Mesenchymal stem cell (in vitro differentiated cells and primary cell): Measurements from ENCODE around the gene EPB41L2.

Experiments used
- DNase-seq: peaks from one replicate; pipeline ENCODE4 v3.0.0-alpha.2; 2013
- H2AFZ ChIP-seq: one replicate; pipeline ENCODE4 v1.6.1; 2013; ENCODE audit warnings: low read depth, mild to moderate bottlenecking, control low read depth, inconsistent platforms, low read length, moderate library complexity
- H2AK5ac ChIP-seq: 2 replicates; pipeline ENCODE4 v1.6.1; 2013; ENCODE audit warnings: low read length, moderate library complexity, mild to moderate bottlenecking, inconsistent platforms; ENCODE audit not compliant: severe bottlenecking
- H2BK120ac ChIP-seq: one replicate; pipeline ENCODE4 v1.6.1; 2013; ENCODE audit warnings: low read depth, mild to moderate bottlenecking, inconsistent platforms, low read length, moderate library complexity
- H2BK12ac ChIP-seq, 2 experiments: one replicate each; pipeline ENCODE4 v1.6.1; 2013; ENCODE audit warnings: inconsistent platforms in 2 of 2, low read length in 2 of 2, mild to moderate bottlenecking in 2 of 2, moderate library complexity in 2 of 2, control low read depth in 1 of 2
- H2BK15ac ChIP-seq: one replicate; pipeline ENCODE4 v1.6.1; 2013; ENCODE audit warnings: mild to moderate bottlenecking, low read depth, inconsistent platforms; ENCODE audit not compliant: poor library complexity, severe bottlenecking
- H2BK5ac ChIP-seq: 2 replicates; pipeline ENCODE4 v1.6.1; 2013; ENCODE audit warnings: low read depth, mild to moderate bottlenecking, low read length, control low read depth, inconsistent platforms; ENCODE audit not compliant: poor library complexity, severe bottlenecking
- H3K14ac ChIP-seq, 2 experiments: one replicate each; pipeline ENCODE4 v1.6.1; 2013; ENCODE audit warnings: inconsistent platforms in 2 of 2, low read length in 2 of 2, control low read depth in 1 of 2, mild to moderate bottlenecking in 1 of 2, moderate library complexity in 1 of 2
- H3K18ac ChIP-seq, 2 experiments: one replicate each; pipeline ENCODE4 v1.6.1; 2013; ENCODE audit warnings: inconsistent platforms in 2 of 2, low read length in 2 of 2, control low read depth in 1 of 2, low read depth in 1 of 2, mild to moderate bottlenecking in 1 of 2
- H3K23ac ChIP-seq, 2 experiments: one replicate each; pipeline ENCODE4 v1.6.1; 2013; ENCODE audit warnings: inconsistent platforms in 2 of 2, low read length in 2 of 2, mild to moderate bottlenecking in 2 of 2, moderate library complexity in 2 of 2, control low read depth in 1 of 2
- H3K27ac ChIP-seq: 2 replicates; pipeline ENCODE4 v1.5.1; 2013; ENCODE audit warnings: mild to moderate bottlenecking, moderate library complexity, low read length, control low read depth, inconsistent platforms; ENCODE audit not compliant: poor library complexity, severe bottlenecking
- H3K27me3 ChIP-seq, 2 experiments: 2 replicates each; pipeline versions ENCODE4 v1.6.1 to v1.7.0; 2013; ENCODE audit warnings: low read length in 2 of 2, mild to moderate bottlenecking in 2 of 2, moderate library complexity in 2 of 2, control low read depth in 1 of 2, inconsistent platforms in 1 of 2; ENCODE audit not compliant: control insufficient read depth in 1 of 2, insufficient read depth in 1 of 2
- H3K36me3 ChIP-seq, 2 experiments: 2 replicates each; pipeline versions ENCODE4 v1.6.1 to v1.7.0; 2013; ENCODE audit warnings: low read length in 2 of 2, control low read depth in 1 of 2, inconsistent platforms in 1 of 2, low read depth in 1 of 2, mild to moderate bottlenecking in 1 of 2; ENCODE audit not compliant: insufficient read depth in 2 of 2, control insufficient read depth in 1 of 2
- H3K4ac ChIP-seq, 2 experiments: one replicate each; pipeline ENCODE4 v1.6.1; 2013; ENCODE audit warnings: inconsistent platforms in 2 of 2, low read length in 2 of 2, mild to moderate bottlenecking in 2 of 2, moderate library complexity in 2 of 2, control low read depth in 1 of 2, low read depth in 1 of 2
- H3K4me1 ChIP-seq: 2 replicates; pipeline ENCODE4 v1.6.1; 2013; ENCODE audit warnings: low read depth, low read length, control low read depth; ENCODE audit not compliant: control insufficient read depth, insufficient read depth
- H3K4me2 ChIP-seq: 2 replicates; pipeline ENCODE4 v1.6.1; 2013; ENCODE audit warnings: low read length, mild to moderate bottlenecking, inconsistent platforms; ENCODE audit not compliant: poor library complexity, severe bottlenecking
- H3K4me3 ChIP-seq, 2 experiments: 2 replicates each; pipeline versions ENCODE4 v1.5.1 to v1.7.0; 2013; ENCODE audit warnings: low read length in 2 of 2, mild to moderate bottlenecking in 2 of 2, control low read depth in 1 of 2, low read depth in 1 of 2; ENCODE audit not compliant: insufficient read depth in 1 of 2
- H3K79me1 ChIP-seq: replicated peaks from 2 replicates; pipeline ENCODE4 v1.6.1; 2013; ENCODE audit warnings: mild to moderate bottlenecking, control low read depth, low read length, inconsistent platforms; ENCODE audit not compliant: poor library complexity, severe bottlenecking
- H3K9ac ChIP-seq: 2 replicates; pipeline ENCODE4 v1.7.0; 2013; ENCODE audit warnings: mild to moderate bottlenecking, low read length, moderate library complexity
- H3K9me3 ChIP-seq: 2 replicates; pipeline ENCODE4 v1.7.0; 2013; ENCODE audit warnings: mild to moderate bottlenecking, low read length; ENCODE audit not compliant: control insufficient read depth
- H4K8ac ChIP-seq: one replicate; pipeline ENCODE4 v1.6.1; 2013; ENCODE audit warnings: inconsistent platforms, mild to moderate bottlenecking, low read length, moderate library complexity
- H4K91ac ChIP-seq: one replicate; pipeline ENCODE4 v1.6.1; 2013; ENCODE audit warnings: mild to moderate bottlenecking, low read length, inconsistent platforms
- WGBS: methylation state at CpG from one replicate; pipeline ENCODE4 v1.1.7; 2013; ENCODE audit warnings: mixed read lengths; 5-methylcytosine and 5-hydroxymethylcytosine counted together

Gene EPB41L2

DNA sequence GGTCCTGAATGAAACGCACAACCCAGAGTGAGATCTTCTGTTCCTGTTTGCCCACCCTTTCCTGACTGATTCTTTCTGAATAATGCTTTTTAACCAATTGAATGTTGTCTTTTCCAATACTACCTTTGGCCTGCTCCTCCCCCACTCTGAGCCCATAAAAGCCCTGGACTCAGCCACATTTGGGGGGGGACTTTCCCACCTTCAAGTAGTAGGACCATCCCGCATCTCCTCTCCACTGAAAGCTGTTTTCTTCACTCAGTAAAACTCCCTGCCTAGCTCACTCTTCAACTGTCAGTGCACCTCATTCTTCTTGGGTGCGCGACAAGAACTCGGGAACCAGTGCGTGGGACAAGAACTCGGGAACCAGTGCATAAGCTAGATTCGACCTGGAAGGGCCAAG, 77.9 kb downstream of the EPB41L2 start:
- no peak overlapping the region for H4K8ac ChIP-seq
- no peak overlapping the region for H3K23ac ChIP-seq
- H3K4me1 ChIP-seq: no peaks in the 10 kb centered on the region
- H3K27ac ChIP-seq: no peak overlapping the region
- H2BK15ac ChIP-seq: no peak overlapping the region
- H3K79me1 ChIP-seq: peaks cover 19% of the 10 kb centered on the region
- no peak overlapping the region for H3K9ac ChIP-seq
- H3K27me3 ChIP-seq: no peaks in the 10 kb centered on the region
- no peak overlapping the region for H2BK5ac ChIP-seq
- 98% methylated on average over 8 of the region's 8 CpGs for WGBS
- no peak overlapping the region for H4K91ac ChIP-seq
- no peak for DNase-seq
- H3K36me3 ChIP-seq: peaks cover 0 to 3% of the 10 kb centered on the region in 2 experiments
- no peak overlapping the region for H3K4me2 ChIP-seq
- no peak overlapping the region for H2BK120ac ChIP-seq
- H3K4ac ChIP-seq: no peak overlapping the region
- no peak overlapping the region for H2AFZ ChIP-seq
- H2AK5ac ChIP-seq: no peak overlapping the region
- no peak overlapping the region for H3K18ac ChIP-seq
- no peak overlapping the region for H3K4me3 ChIP-seq
- no peak overlapping the region for H3K14ac ChIP-seq
- no peaks in the 10 kb centered on the region for H3K9me3 ChIP-seq
- H2BK12ac ChIP-seq: no peak overlapping the region

GRCh38 chr6:130982941-130983456, 80.0 kb downstream of the EPB41L2 start:
- WGBS: 86% methylated on average over 4 of the region's 6 CpGs

DNA sequence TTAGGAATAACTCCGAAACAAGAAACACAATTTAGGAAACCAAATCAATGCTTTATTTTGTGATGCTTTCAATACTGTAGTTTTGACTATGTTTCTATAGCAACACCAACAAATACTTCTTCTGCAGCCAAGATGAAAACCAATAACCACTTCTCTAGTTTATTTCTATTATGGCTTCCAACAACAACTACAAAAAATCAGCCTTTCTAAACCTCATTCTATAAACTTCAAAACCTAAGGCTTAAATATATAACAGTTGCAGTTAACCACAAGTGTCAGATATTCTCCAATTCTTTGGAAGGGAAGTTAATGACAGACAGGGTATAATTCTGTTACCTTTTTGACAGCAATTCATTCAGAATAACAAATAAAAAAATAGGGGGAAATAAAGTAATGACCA, 80.9 kb downstream of the EPB41L2 start:
- Histone ChIP-seq H2AK5ac (no peak overlapping the region), H3K23ac (no peak overlapping the region), H2BK15ac (no peak overlapping the region), H3K4me3 (no peak overlapping the region), H3K36me3 (peaks cover 0 to 3% of the 10 kb centered on the region in 2 experiments), H3K9ac (peak overlapping the region; percentile 32), H2BK5ac (no peak overlapping the region), H3K9me3 (no peaks in the 10 kb centered on the region), H3K4me2 (no peak overlapping the region), H3K27ac (no peak overlapping the region), H4K91ac (no peak overlapping the region), H2BK120ac (no peak overlapping the region), H2BK12ac (no peak overlapping the region), H3K4me1 (no peaks in the 10 kb centered on the region), H3K79me1 (peaks cover 23% of the 10 kb centered on the region), H3K14ac (no peak overlapping the region), H3K18ac (no peak overlapping the region), H2AFZ (no peak overlapping the region), H4K8ac (no peak overlapping the region), H3K4ac (no peak overlapping the region), H3K27me3 (no peaks in the 10 kb centered on the region)
- no CpG with 5 or more reads among the region's 1 CpG for WGBS
- DNase-seq: no peak

More at GRCh38 chr6:130982941-130983456, 80.0 kb downstream of the EPB41L2 start:
- no peak overlapping the region for H2BK120ac ChIP-seq
- H2BK15ac ChIP-seq: no peak overlapping the region
- no peak overlapping the region for H3K14ac ChIP-seq
- H2AFZ ChIP-seq: no peak overlapping the region
- H3K4me1 ChIP-seq: no peaks in the 10 kb centered on the region
- H2BK5ac ChIP-seq: no peak overlapping the region
- H2BK12ac ChIP-seq: no peak overlapping the region
- no peak overlapping the region for H3K9ac ChIP-seq
- no peaks in the 10 kb centered on the region for H3K9me3 ChIP-seq
- H2AK5ac ChIP-seq: no peak overlapping the region
- no peak overlapping the region for H4K91ac ChIP-seq
- no peak overlapping the region for H3K4me2 ChIP-seq
- no peak overlapping the region for H3K4ac ChIP-seq
- H3K36me3 ChIP-seq: peaks cover 0 to 3% of the 10 kb centered on the region in 2 experiments
- H4K8ac ChIP-seq: no peak overlapping the region
- H3K23ac ChIP-seq: no peak overlapping the region
- H3K18ac ChIP-seq: no peak overlapping the region
- no peak for DNase-seq
- H3K4me3 ChIP-seq: no peak overlapping the region
- no peak overlapping the region for H3K27ac ChIP-seq
- H3K27me3 ChIP-seq: no peaks in the 10 kb centered on the region
- H3K79me1 ChIP-seq: peaks cover 24% of the 10 kb centered on the region

DNA sequence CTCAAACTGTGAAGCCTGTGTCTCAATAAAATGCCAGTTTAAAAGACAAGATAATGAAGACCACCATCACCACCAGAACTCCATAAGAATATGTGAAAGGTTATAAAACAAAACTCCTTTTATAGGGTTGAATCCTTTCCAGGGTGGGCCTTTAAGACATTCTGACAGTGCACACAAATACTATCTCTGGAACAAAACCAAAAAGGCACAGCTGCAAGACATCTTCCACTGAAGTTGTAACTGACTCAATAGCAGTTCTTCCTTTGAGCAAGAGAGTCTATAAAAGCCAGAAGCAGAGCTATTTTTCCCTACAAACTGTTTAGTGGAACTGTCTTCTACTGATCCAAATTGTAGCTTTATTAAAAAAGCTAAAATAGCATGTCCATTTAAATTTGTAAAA, 81.6 kb downstream of the EPB41L2 start:
- H3K9me3 ChIP-seq: no peaks in the 10 kb centered on the region
- no peak overlapping the region for H4K8ac ChIP-seq
- no peak overlapping the region for H3K14ac ChIP-seq
- no peak overlapping the region for H2BK15ac ChIP-seq
- H3K27ac ChIP-seq: no peak overlapping the region
- no peak overlapping the region for H4K91ac ChIP-seq
- no peak overlapping the region for H3K4me2 ChIP-seq
- no peaks in the 10 kb centered on the region for H3K27me3 ChIP-seq
- peaks cover 22% of the 10 kb centered on the region for H3K79me1 ChIP-seq
- H3K36me3 ChIP-seq: peaks cover 0 to 3% of the 10 kb centered on the region in 2 experiments
- no peak overlapping the region for H3K18ac ChIP-seq
- no peak overlapping the region for H2AFZ ChIP-seq
- peak overlapping the region; percentile 32 for H3K9ac ChIP-seq
- H3K4me3 ChIP-seq: no peak overlapping the region
- H2BK120ac ChIP-seq: no peak overlapping the region
- H3K23ac ChIP-seq: no peak overlapping the region
- H3K4me1 ChIP-seq: no peaks in the 10 kb centered on the region
- no peak overlapping the region for H2BK12ac ChIP-seq
- no peak overlapping the region for H2AK5ac ChIP-seq
- peak; percentile 73 for DNase-seq
- no peak overlapping the region for H2BK5ac ChIP-seq
- H3K4ac ChIP-seq: no peak overlapping the region
